OCI-LY1 (cell line): ENCODE measurements around the gene B4GALT5.

Source experiments
- EZH2 ChIP-seq: fragments of 200-600 bp; sonication (generic), shearing (Covaris generic); IDR thresholded peaks from 2 replicates; pipeline ENCODE4 v1.8.0; 2017; ENCODE audit warnings: borderline replicate concordance, mixed run types, mild to moderate bottlenecking, antibody characterized with exemption, low read length, moderate library complexity, mixed read lengths
- TF ChIP-seq, protein P1 (sequence below): fragments of 200-600 bp; sonication (generic), shearing (Covaris generic); IDR thresholded peaks from 2 replicates; pipeline ENCODE4 v1.5.1; 2017; ENCODE audit warnings: mild to moderate bottlenecking, antibody characterized with exemption, low read length, moderate library complexity, mixed read lengths

DNA sequence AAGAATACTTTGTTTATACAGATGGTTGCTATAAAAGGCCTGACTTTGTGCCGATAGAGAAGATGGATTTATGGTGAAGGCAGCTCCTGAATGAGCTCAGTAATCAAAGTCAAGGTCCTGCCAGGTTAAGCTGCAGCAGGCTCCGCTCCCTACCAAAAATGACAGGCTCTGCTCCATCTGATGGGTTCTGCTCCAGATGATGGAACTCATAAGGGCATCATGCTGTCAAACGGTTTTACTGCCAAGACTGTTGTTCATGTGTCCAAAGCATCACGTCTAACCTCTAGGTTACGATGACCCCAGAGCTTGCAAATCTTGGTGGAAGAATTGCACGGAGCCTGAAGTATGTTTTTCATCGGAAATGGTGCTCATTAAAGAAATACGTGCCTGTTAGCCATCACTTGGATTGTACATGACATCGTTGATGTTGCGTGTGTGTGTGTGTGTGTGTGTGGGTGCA, 126.5 kb downstream of the B4GALT5 start:
- TF ChIP-seq, protein P1, sequence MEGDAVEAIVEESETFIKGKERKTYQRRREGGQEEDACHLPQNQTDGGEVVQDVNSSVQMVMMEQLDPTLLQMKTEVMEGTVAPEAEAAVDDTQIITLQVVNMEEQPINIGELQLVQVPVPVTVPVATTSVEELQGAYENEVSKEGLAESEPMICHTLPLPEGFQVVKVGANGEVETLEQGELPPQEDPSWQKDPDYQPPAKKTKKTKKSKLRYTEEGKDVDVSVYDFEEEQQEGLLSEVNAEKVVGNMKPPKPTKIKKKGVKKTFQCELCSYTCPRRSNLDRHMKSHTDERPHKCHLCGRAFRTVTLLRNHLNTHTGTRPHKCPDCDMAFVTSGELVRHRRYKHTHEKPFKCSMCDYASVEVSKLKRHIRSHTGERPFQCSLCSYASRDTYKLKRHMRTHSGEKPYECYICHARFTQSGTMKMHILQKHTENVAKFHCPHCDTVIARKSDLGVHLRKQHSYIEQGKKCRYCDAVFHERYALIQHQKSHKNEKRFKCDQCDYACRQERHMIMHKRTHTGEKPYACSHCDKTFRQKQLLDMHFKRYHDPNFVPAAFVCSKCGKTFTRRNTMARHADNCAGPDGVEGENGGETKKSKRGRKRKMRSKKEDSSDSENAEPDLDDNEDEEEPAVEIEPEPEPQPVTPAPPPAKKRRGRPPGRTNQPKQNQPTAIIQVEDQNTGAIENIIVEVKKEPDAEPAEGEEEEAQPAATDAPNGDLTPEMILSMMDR = no peak
- no peak for TF ChIP-seq EZH2
